ENCODE results near the gene FNDC3B.
"Not testable (repeated sequence)": the region's sequence is repeated elsewhere in the genome, so short reads cannot be mapped to it uniquely, and the experiment has no call there.

The FNDC3B gene

DNA sequence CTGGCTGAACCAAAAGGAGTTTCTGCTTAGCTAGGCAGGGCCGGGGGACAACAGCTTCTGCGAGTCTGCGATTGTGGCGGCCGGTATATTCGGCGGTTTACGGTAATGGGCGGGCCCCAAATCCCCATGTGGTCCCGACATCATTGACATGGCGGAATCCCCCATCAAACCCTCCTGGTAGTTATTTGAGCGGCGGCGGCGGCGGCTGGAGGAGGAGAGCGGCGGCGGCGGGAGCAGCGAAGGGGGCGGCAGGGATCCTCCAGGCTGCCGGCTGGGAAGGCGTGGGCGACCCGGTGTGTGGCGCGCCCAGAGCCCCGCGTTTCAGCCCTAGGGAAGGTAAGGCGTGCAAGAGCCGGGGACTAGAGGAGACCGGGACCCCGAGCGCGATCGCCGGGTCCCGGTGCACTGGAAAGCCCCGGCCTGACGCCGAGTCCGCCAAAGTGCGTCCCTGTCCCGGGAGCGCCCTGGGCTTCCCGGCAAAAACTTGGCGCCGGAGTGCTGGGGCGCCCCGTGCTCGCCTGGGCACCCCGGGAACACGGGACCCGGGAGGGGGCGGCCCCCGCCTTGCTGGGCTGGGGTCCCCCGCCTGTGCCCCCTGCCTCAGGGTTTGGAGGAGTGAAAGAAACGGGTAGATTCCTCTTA, at the start of gene FNDC3B:
Gene FNDC3B, plus strand, starts transcription at position 143 of the 642 bp plus-strand sequence. CDS start 72,902 bp downstream, outside the sequence.
- DNase-seq (ENCODE audit: insufficient read length, low spot score) (peak; percentile 77), FAIRE-seq (peak; percentile 94)

- FAIRE-seq; DNase-seq (ENCODE audit: insufficient read length, low spot score): not testable (repeated sequence)
These were observed 49.1 kb upstream of the FNDC3B start for GRCh38 chr3:171990239-171990638.

- FAIRE-seq (no peak), DNase-seq (ENCODE audit: insufficient read length, low spot score) (no peak)
These were observed 48.2 kb upstream of the FNDC3B start for GRCh38 chr3:171991166-171991565.

DNA sequence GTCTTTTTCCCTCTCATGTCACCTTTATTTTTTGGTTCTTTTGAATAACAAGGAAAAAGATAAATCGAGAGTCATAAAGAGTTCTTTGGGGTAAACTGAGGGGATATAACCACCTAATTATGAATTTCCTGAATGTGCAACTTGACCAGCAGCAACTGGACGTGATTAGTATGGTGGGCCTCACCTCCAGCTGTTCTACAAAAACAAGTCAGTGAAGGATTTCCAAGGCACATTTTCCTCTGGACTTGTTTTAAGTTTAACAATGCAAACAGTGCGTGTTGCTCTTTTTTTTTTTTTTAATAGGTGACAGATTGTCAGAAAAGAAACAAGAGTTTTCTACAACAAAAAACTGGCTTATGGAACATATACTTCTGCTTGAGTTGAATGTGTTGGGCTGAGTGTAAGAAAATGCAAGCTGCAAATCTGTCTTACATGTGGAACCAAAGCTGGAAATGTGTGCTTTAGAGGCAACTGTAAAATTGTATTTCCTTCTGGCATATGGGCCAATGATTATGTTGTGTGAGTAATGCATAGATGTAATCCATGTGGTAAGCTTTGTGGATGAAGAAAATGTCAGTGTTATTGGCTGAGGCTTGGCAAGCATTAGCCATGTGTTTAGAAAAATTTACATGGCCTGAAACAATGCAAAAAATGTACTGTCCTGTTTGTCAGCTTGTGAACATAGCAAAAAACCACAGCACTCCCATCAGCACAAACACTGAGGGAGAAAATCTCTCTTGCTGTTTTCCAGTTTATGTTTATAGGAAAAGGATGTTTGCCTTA, 44.5 kb upstream of the FNDC3B start:
- no peak for DNase-seq (ENCODE audit: insufficient read length, low spot score)

DNA sequence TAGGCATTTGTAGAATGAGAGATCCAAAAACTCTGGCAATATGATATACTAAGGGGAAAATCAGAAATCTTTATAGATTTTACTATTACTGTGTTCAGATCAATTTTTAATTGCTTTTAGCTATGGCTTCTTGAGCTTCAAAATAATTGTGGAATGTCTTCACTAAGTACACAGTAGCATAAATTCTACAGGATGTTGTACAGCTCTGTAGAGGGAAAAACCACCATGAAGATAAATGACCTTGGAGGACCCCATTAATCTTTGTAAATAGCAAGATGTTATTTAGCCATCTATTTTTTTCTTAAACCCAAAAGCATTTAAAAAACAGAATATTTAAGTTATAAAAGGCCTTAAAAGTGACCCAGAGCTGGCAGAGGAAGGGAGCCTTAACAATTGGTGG, 43.9 kb upstream of the FNDC3B start:
- DNase-seq (ENCODE audit: insufficient read length, low spot score) = no peak
- no peak for FAIRE-seq

More for the DNA sequence above, 44.5 kb upstream of the FNDC3B start:
- no peak for FAIRE-seq

DNA sequence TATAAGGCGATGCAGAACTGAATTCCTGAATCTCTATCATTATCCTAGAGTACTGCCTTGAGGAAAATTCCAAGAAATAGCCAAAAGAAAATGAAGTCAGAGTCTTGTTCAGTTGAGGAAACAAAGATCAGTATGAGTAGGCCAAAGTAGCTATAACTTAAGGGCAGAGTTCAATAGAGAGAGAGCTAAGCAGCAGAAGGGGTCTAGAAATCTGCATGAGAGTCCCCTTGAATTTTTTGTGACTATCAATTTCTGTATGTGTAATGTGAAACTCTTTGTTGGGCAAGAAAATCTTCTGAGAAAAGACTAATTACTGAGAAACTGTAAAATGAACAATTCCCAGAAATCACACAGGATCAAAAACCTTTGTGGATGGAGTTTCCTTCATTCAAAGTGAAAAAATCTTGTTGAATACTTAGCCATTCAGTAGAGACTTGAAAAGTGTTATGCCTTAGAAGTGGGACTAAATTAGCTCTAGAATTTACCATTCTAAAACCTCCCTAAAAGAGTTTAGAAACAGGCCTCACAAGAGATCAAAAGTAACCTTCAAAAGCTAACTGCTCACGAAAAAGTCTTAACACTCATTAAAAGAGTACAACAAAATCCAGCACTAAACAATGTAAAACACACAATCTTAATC, 43.1 kb upstream of the FNDC3B start:
- FAIRE-seq (no peak), DNase-seq (ENCODE audit: insufficient read length, low spot score) (no peak)

- FAIRE-seq; DNase-seq (ENCODE audit: insufficient read length, low spot score): not testable (repeated sequence)
These were observed 40.6 kb upstream of the FNDC3B start for GRCh38 chr3:171998731-171999130.

DNA sequence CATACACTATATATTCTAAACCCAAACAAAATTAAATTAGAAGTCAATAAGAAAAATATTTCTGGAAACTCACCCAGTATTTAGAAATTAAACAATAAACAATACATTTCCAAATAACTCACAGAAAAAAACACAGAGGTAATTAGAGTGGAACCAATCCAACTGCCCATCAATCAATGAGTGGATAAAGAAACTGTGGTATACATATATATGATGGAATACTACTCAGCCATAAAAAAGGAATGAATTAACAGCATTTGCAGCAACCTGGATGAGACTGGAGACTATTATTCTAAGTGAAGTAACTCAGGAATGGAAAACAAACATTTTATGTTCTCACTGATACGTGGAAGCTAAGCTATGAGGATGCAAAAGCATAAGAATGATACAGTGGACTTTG, 37.8 kb upstream of the FNDC3B start:
- DNase-seq (ENCODE audit: insufficient read length, low spot score); FAIRE-seq: not testable (repeated sequence)

DNA sequence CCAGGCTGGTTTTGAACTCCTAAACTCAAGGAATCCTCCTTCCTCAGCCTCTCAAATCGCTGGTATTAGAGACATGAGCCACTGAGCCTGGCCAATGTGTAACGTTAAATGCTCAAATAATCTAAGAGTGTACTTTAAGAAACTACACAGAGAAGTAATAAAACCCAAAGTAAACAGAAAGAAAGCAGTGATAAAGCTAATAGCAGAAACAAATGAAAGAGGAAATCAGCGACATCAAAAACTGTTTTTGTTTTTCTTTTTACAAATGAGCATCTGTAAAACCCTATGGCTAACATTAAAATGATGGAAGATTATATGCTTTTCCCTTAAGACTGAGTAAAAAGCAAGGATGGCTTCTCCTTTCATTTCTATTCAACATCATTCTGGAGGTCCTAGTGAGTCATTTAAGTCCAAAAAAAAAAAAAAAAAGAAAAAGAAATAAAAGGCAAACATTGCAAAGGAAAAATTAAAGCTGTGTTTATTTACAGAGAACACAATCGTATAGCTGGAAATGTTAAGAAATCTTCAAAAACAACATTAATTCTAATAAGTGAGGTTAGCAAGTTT, 36.8 kb upstream of the FNDC3B start:
- no peak for FAIRE-seq

DNA sequence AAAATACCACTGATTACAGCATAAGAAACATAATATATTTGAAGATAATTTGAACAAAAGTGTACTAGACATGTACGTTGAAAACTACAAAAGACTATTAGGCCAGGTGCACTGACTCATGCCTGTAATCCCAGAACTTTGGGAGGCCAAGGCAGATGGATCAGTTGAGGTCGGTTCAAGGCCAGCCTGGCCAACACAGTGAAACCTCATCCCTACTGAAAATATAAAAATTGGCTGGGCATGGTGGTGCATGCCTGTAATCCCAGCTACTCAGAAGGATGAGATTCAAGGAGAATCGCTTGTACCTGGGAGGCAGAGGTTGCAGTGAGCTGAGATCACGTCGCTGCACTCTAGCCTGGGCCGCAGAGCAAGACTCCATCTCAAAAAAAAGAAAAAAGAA, 36.2 kb upstream of the FNDC3B start:
- no peak for DNase-seq (ENCODE audit: insufficient read length, low spot score)
- no peak for FAIRE-seq

More for the DNA sequence above, 36.8 kb upstream of the FNDC3B start:
- no peak for DNase-seq (ENCODE audit: insufficient read length, low spot score)

DNA sequence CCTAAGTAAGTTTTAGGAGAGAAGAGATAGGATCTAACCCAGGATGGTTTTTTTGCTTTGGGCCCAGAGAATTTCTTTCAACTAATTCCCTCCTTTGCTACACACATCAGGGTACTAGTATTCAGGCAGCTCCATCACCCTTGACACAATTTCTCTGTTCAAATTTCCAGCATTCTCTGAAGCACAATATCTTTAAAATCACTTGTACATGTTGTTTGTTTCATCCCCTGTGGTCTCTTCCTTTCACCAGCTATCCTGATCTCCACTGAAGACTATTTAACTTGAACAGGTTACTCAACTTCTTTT, 32.4 kb upstream of the FNDC3B start:
- DNase-seq (ENCODE audit: insufficient read length, low spot score) = no peak
- FAIRE-seq = no peak

DNA sequence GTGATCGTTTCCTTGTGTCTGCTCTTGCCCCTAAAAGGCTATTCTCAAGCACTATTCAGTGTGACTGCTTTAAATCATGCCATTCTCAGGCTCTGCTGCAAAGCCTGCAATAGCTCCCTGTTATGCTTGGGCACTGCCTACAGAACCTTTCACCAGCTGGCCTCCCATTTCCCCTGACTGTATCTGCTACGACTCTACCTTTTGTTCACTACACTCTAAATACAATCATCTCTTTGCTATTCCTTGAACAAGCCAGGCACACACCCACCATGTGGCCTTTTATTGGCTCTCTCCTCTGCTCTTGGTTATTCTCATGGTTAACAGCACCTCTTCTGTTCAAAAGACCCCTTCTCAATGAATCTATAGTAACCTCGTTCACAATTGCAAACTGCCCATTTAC, 29.6 kb upstream of the FNDC3B start:
- DNase-seq (ENCODE audit: insufficient read length, low spot score) (no peak), FAIRE-seq (no peak)

GRCh38 chr3:172012775-172013174, 26.6 kb upstream of the FNDC3B start:
- no peak for DNase-seq (ENCODE audit: insufficient read length, low spot score)
- no peak for FAIRE-seq

DNA sequence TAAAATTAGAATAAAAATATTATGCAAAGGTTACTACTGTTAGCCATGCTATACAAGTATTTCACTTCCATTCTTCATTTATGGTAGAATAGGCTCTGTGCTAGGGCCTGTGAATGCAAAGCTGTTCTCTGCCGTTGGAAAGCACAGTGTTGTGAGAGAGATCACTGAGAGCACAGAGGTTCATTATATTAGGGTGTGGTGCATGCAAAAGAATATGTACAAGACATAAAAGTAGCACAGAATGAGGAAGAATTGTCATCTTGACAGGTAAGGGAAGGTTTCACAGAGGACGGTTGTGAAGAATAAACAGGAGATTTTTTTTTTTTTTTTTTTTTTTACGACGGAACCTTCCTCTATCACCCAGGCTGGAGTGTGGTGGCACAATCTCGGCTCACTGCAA, 25.2 kb upstream of the FNDC3B start:
- FAIRE-seq (no peak), DNase-seq (ENCODE audit: insufficient read length, low spot score) (no peak)

GRCh38 chr3:172018364-172018763, 21.0 kb upstream of the FNDC3B start:
- no peak for DNase-seq (ENCODE audit: insufficient read length, low spot score)
- FAIRE-seq = no peak

DNA sequence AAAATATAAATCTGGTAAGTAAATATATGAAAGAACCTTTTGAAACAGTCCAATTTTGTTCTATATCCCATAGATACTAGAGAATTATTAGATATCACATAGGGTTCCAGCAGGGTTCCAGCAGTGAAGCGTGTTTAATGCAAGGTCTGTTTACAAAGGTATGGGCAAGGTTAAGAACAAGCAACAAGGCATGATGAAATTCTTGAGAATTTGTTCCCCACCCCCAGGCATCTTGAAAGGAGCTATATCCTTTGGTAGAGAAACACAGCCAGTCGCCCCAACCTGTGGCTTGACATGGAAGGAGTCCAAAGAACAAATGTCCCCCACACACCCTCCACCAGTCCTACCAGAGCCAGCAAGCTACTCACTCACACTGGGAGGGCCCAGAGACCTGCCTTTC, 18.6 kb upstream of the FNDC3B start:
- DNase-seq (ENCODE audit: insufficient read length, low spot score) (no peak), FAIRE-seq (no peak)

DNA sequence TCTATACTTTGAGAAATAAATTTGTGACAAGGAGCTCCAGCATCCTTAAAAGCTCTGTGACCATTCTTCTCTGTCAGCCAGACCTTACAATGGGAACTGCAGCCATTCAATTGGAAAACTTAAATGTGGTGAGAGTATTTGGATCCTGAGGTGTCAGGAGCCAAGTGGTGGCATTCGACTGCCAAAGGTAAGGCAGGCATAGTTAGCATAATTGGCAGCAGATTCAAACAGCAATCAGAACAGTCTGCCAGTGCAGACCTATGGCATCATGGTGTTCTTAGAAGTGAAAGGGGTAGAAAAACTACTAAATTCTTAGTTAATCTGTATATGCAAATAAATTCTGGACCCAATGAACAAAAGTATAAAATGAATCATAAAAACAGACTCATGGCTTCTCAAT, 18.2 kb upstream of the FNDC3B start:
- DNase-seq (ENCODE audit: insufficient read length, low spot score) = no peak
- FAIRE-seq = no peak

GRCh38 chr3:172021859-172022258, 17.5 kb upstream of the FNDC3B start:
- DNase-seq (ENCODE audit: insufficient read length, low spot score) (no peak), FAIRE-seq (no peak)

GRCh38 chr3:172023915-172024314, 15.5 kb upstream of the FNDC3B start:
- DNase-seq (ENCODE audit: insufficient read length, low spot score) (no peak), FAIRE-seq (no peak)

- no peak for FAIRE-seq
- no peak for DNase-seq (ENCODE audit: insufficient read length, low spot score)
These were observed 14.7 kb upstream of the FNDC3B start for GRCh38 chr3:172024679-172025078.

- FAIRE-seq (no peak), DNase-seq (ENCODE audit: insufficient read length, low spot score) (no peak)
These were observed 9.8 kb upstream of the FNDC3B start for GRCh38 chr3:172029425-172030098.

Data from GM19239 (cell line).